GM23338 (cell line): ENCODE results near the gene CLDN9. TPM values are rescaled to one million over a fixed set of nuclear protein-coding genes. Genes with fewer than 3 reads are reported as not detected.

Experiments
- ATAC-seq: fragments of 200-7000 bp; cut with Tn5 transposase; 3 replicates; pipeline ENCODE4 v1.9.1; 2020
- DNase-seq: peaks from one replicate; pipeline ENCODE4 v3.0.0-alpha.2; 2015; ENCODE audit warnings: low spot score
- H2AFZ ChIP-seq: fragments of 200-600 bp; sonication (generic); 2 replicates; pipeline ENCODE4 v1.8.0; 2016; ENCODE audit warnings: antibody characterized with exemption, mild to moderate bottlenecking, moderate library complexity
- H3F3A ChIP-seq: fragments of 200-600 bp; sonication (generic); replicated peaks from 2 replicates; pipeline ENCODE4 v1.8.0; 2017; ENCODE audit warnings: antibody characterized with exemption, mixed run types, low read depth
- H3K27ac ChIP-seq: fragments of 200-600 bp; sonication (generic); 2 replicates; pipeline ENCODE4 v1.6.1; 2016; ENCODE audit warnings: low read depth
- H3K27me3 ChIP-seq: fragments of 200-600 bp; sonication (generic); 2 replicates; pipeline ENCODE4 v1.8.0; 2016; ENCODE audit warnings: mild to moderate bottlenecking, mixed run types, moderate library complexity; ENCODE audit not compliant: insufficient read depth
- H3K36me3 ChIP-seq: fragments of 200-600 bp; sonication (generic); 2 replicates; pipeline ENCODE4 v1.8.0; 2016; ENCODE audit warnings: mild to moderate bottlenecking; ENCODE audit not compliant: insufficient read depth
- H3K4me1 ChIP-seq: fragments of 200-600 bp; sonication (generic); 2 replicates; pipeline ENCODE4 v1.8.0; 2016; ENCODE audit warnings: mild to moderate bottlenecking, moderate library complexity; ENCODE audit not compliant: insufficient read depth
- H3K4me2 ChIP-seq: fragments of 200-600 bp; sonication (generic); 2 replicates; pipeline ENCODE4 v1.7.1; 2017; ENCODE audit warnings: mixed run types
- H3K4me3 ChIP-seq: fragments of 200-600 bp; sonication (generic); 2 replicates; pipeline ENCODE4 v1.6.1; 2016; ENCODE audit warnings: mixed run types
- H3K79me2 ChIP-seq: fragments of 200-600 bp; sonication (generic); replicated peaks from 2 replicates; pipeline ENCODE4 v1.8.0; 2017; ENCODE audit warnings: mild to moderate bottlenecking; ENCODE audit not compliant: insufficient read depth
- H3K9me2 ChIP-seq: fragments of 200-600 bp; sonication (generic); 2 replicates; pipeline ENCODE4 v1.8.0; 2017; ENCODE audit not compliant: insufficient read depth
- H4K20me1 ChIP-seq: fragments of 200-600 bp; sonication (generic); replicated peaks from 2 replicates; pipeline ENCODE4 v1.8.0; 2017; ENCODE audit warnings: mild to moderate bottlenecking; ENCODE audit not compliant: insufficient read depth
- H3K27ac Mint-ChIP-seq: 2 replicates; pipeline ENCODE4 v1.8.0; 2020; ENCODE audit warnings: inconsistent platforms, mild to moderate bottlenecking, moderate library complexity, mixed read lengths
- H3K27me3 Mint-ChIP-seq: 3 replicates; pipeline ENCODE4 v1.8.0; 2022; ENCODE audit warnings: low read depth, mild to moderate bottlenecking, moderate library complexity, mixed read lengths, inconsistent platforms; ENCODE audit not compliant: insufficient read depth, poor library complexity
- H3K36me3 Mint-ChIP-seq: 3 replicates; pipeline ENCODE4 v1.8.0; 2021; ENCODE audit warnings: low read depth, mild to moderate bottlenecking, inconsistent platforms, moderate library complexity, mixed read lengths
- H3K4me1 Mint-ChIP-seq: 3 replicates; pipeline ENCODE4 v1.8.0; 2020; ENCODE audit warnings: mild to moderate bottlenecking, inconsistent platforms, mixed read lengths
- H3K4me3 Mint-ChIP-seq: 3 replicates; pipeline ENCODE4 v1.8.0; 2021; ENCODE audit warnings: moderate library complexity, mild to moderate bottlenecking, inconsistent platforms, mixed read lengths
- H3K9me3 Mint-ChIP-seq: 3 replicates; pipeline ENCODE4 v1.8.0; 2020; ENCODE audit warnings: moderate library complexity, mild to moderate bottlenecking, inconsistent platforms, mixed read lengths
- CTCF ChIP-seq, 2 experiments: fragments of 200-600 bp in 1 of 2; sonication (generic) in 1 of 2; conservative IDR thresholded peaks; 2 replicates each; pipeline versions ENCODE4 v1.5.1 to v1.6.1; 2016 to 2017; ENCODE audit warnings: antibody characterized with exemption in 2 of 2, low read depth in 2 of 2, mild to moderate bottlenecking in 2 of 2, moderate library complexity in 1 of 2
- EZH2 ChIP-seq: fragments of 200-600 bp; sonication (generic); IDR thresholded peaks from one replicate; pipeline ENCODE4 v1.8.0; 2017; ENCODE audit warnings: antibody characterized with exemption, mild to moderate bottlenecking, low read depth; ENCODE audit not compliant: unreplicated experiment
- EZH2phosphoT487 ChIP-seq: fragments of 200-600 bp; sonication (generic); IDR thresholded peaks from one replicate; pipeline ENCODE4 v1.8.1; 2018; ENCODE audit warnings: antibody characterized with exemption; ENCODE audit not compliant: unreplicated experiment
- JUNB ChIP-seq: IDR thresholded peaks from one replicate; pipeline ENCODE4 v1.6.1; 2016; ENCODE audit warnings: antibody characterized with exemption; ENCODE audit not compliant: unreplicated experiment
- NANOG ChIP-seq: IDR thresholded peaks from 2 replicates; pipeline ENCODE4 v1.6.1; 2016; ENCODE audit warnings: antibody characterized with exemption, borderline replicate concordance
- POLR2AphosphoS5 ChIP-seq: IDR thresholded peaks from 2 replicates; pipeline ENCODE4 v1.6.1; 2016; ENCODE audit warnings: antibody characterized with exemption, low read depth
- STAT1 ChIP-seq: IDR thresholded peaks from one replicate; pipeline ENCODE4 v1.6.1; 2016; ENCODE audit warnings: antibody characterized with exemption; ENCODE audit not compliant: unreplicated experiment
- ZNF114 ChIP-seq: fragments of 250-450 bp; sonication (Bioruptor Pico); IDR thresholded peaks from 2 replicates; pipeline ENCODE4 v1.5.0; 2020; ENCODE audit warnings: mild to moderate bottlenecking, moderate library complexity
- ZNF331 ChIP-seq: fragments of 250-450 bp; sonication (Bioruptor Pico); IDR thresholded peaks from 2 replicates; pipeline ENCODE4 v1.5.0; 2020; ENCODE audit warnings: low read depth, mild to moderate bottlenecking, moderate library complexity
- polyA plus RNA-seq: library from polyadenylated mRNA; unstranded; fragments of >200 nt; fragmentation: Nextera tagmentation; extraction: Ambion mirVana; gene quantifications from 2 replicates; pipeline ENCODE4 v1.2.1, GENCODE V29; 2016
- total RNA-seq: library from RNA; depleted of rRNA; stranded (reverse); fragments of >200 nt; shearing (Covaris generic); gene quantifications from 2 replicates; pipeline ENCODE4 v1.2.3, GENCODE V29; 2014
- TF ChIP-seq, protein P1 (sequence below): IDR thresholded peaks from 2 replicates; pipeline ENCODE4 v1.6.1; 2016; ENCODE audit warnings: antibody characterized with exemption
- TF ChIP-seq, protein P2 (sequence below): fragments of 250-450 bp; sonication (Bioruptor Pico); IDR thresholded peaks from 2 replicates; pipeline ENCODE4 v1.5.0; 2020; ENCODE audit warnings: mild to moderate bottlenecking, moderate library complexity
- TF ChIP-seq, protein P3 (sequence below): IDR thresholded peaks from one replicate; pipeline ENCODE4 v1.6.1; 2018; ENCODE audit warnings: antibody characterized with exemption; ENCODE audit not compliant: unreplicated experiment

Gene CLDN9
- total and polyA plus RNA-seq, 2 experiments from 2014 or later, result 1.8 to 3.0 TPM

DNA sequence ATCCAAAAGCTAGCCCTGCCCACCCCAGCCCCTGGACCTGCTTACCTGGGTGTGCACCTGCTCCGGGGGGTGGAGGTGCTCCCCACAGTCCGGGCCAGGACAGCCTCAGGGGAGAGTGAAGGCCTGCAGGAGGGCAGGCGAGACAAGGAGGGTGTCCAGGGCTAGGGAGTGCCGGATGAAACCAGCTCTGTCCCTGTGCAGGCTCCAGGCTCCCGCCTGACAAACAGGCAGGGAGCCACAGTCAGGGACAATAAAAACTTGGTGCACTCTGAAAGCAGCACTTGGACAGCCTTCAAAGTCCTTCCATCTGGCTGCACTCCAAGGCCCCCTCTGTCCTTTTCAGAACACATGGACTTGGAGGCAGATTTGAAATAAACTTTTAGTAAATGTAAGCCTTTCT, 39.6 kb upstream of the CLDN9 start (continued):
- TF ChIP-seq EZH2 (no peak), STAT1 (no peak)
- TF ChIP-seq, protein P1, sequence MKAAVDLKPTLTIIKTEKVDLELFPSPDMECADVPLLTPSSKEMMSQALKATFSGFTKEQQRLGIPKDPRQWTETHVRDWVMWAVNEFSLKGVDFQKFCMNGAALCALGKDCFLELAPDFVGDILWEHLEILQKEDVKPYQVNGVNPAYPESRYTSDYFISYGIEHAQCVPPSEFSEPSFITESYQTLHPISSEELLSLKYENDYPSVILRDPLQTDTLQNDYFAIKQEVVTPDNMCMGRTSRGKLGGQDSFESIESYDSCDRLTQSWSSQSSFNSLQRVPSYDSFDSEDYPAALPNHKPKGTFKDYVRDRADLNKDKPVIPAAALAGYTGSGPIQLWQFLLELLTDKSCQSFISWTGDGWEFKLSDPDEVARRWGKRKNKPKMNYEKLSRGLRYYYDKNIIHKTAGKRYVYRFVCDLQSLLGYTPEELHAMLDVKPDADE, result no peak

DNA sequence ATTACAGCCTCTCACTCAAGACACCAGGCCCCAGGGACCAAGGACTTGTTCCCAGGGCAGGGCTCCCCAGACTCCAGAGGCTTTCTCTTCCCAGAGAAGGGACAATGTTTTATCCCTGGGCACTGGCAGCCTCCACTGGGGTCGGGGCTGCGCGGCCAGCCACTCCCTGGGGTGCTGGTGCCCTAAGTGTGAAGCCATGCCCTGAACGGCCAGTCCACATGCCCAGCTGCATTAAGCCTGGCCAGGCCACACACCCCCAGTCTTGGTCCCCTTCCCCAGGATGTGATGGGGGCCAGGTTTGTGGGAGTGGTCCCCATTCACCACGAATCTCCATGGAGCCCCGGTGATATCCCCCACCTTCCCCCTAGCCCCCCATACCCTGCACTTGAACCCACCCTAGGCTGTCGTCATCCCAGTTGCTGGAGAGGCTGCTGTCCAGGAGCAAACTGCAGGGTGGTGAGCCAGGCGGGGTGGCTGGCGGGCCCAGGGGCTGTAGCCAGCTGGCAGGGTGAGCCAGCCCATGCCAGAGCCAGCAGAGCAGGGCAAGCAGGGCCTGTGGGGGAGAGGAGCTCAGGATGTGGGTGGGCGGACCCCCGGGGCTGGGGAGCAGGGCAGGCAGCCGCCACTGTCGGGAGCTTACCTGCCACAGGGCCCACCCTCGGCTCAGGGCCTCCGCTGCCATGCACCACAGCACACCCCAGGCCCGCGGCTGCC, 39.0 kb upstream of the CLDN9 start:
- H3K36me3 Mint-ChIP-seq, result peaks cover 37% of the 10 kb centered on the region
- H3K27me3 Mint-ChIP-seq, result peaks cover 24% of the 10 kb centered on the region
- H3K4me1 ChIP-seq, result no peaks in the 10 kb centered on the region; the same call in 1 of the 2 replicates
- no peaks in the 10 kb centered on the region for H3K9me2 ChIP-seq
- TF ChIP-seq EZH2phosphoT487 (no peak), POLR2AphosphoS5 (no peak), CTCF (conservative IDR thresholded peaks at IDR 0.05; ENCODE audit: low read depth in 2 of 2) (no peak), NANOG (no peak), ZNF331 (CRISPR knock-in tag) (no peak), ZNF114 (no peak), JUNB (no peak), EZH2 (no peak)
- TF ChIP-seq, protein P2, sequence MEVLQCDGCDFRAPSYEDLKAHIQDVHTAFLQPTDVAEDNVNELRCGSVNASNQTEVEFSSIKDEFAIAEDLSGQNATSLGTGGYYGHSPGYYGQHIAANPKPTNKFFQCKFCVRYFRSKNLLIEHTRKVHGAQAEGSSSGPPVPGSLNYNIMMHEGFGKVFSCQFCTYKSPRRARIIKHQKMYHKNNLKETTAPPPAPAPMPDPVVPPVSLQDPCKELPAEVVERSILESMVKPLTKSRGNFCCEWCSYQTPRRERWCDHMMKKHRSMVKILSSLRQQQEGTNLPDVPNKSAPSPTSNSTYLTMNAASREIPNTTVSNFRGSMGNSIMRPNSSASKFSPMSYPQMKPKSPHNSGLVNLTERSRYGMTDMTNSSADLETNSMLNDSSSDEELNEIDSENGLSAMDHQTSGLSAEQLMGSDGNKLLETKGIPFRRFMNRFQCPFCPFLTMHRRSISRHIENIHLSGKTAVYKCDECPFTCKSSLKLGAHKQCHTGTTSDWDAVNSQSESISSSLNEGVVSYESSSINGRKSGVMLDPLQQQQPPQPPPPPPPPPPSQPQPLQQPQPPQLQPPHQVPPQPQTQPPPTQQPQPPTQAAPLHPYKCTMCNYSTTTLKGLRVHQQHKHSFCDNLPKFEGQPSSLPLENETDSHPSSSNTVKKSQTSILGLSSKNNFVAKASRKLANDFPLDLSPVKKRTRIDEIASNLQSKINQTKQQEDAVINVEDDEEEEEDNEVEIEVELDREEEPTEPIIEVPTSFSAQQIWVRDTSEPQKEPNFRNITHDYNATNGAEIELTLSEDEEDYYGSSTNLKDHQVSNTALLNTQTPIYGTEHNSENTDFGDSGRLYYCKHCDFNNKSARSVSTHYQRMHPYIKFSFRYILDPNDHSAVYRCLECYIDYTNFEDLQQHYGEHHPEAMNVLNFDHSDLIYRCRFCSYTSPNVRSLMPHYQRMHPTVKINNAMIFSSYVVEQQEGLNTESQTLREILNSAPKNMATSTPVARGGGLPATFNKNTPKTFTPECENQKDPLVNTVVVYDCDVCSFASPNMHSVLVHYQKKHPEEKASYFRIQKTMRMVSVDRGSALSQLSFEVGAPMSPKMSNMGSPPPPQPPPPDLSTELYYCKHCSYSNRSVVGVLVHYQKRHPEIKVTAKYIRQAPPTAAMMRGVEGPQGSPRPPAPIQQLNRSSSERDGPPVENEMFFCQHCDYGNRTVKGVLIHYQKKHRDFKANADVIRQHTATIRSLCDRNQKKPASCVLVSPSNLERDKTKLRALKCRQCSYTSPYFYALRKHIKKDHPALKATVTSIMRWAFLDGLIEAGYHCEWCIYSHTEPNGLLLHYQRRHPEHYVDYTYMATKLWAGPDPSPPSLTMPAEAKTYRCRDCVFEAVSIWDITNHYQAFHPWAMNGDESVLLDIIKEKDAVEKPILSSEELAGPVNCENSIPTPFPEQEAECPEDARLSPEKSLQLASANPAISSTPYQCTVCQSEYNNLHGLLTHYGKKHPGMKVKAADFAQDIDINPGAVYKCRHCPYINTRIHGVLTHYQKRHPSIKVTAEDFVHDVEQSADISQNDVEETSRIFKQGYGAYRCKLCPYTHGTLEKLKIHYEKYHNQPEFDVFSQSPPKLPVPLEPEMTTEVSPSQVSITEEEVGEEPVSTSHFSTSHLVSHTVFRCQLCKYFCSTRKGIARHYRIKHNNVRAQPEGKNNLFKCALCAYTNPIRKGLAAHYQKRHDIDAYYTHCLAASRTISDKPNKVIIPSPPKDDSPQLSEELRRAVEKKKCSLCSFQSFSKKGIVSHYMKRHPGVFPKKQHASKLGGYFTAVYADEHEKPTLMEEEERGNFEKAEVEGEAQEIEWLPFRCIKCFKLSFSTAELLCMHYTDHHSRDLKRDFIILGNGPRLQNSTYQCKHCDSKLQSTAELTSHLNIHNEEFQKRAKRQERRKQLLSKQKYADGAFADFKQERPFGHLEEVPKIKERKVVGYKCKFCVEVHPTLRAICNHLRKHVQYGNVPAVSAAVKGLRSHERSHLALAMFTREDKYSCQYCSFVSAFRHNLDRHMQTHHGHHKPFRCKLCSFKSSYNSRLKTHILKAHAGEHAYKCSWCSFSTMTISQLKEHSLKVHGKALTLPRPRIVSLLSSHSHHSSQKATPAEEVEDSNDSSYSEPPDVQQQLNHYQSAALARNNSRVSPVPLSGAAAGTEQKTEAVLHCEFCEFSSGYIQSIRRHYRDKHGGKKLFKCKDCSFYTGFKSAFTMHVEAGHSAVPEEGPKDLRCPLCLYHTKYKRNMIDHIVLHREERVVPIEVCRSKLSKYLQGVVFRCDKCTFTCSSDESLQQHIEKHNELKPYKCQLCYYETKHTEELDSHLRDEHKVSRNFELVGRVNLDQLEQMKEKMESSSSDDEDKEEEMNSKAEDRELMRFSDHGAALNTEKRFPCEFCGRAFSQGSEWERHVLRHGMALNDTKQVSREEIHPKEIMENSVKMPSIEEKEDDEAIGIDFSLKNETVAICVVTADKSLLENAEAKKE, result no peak
- TF ChIP-seq, protein P3, sequence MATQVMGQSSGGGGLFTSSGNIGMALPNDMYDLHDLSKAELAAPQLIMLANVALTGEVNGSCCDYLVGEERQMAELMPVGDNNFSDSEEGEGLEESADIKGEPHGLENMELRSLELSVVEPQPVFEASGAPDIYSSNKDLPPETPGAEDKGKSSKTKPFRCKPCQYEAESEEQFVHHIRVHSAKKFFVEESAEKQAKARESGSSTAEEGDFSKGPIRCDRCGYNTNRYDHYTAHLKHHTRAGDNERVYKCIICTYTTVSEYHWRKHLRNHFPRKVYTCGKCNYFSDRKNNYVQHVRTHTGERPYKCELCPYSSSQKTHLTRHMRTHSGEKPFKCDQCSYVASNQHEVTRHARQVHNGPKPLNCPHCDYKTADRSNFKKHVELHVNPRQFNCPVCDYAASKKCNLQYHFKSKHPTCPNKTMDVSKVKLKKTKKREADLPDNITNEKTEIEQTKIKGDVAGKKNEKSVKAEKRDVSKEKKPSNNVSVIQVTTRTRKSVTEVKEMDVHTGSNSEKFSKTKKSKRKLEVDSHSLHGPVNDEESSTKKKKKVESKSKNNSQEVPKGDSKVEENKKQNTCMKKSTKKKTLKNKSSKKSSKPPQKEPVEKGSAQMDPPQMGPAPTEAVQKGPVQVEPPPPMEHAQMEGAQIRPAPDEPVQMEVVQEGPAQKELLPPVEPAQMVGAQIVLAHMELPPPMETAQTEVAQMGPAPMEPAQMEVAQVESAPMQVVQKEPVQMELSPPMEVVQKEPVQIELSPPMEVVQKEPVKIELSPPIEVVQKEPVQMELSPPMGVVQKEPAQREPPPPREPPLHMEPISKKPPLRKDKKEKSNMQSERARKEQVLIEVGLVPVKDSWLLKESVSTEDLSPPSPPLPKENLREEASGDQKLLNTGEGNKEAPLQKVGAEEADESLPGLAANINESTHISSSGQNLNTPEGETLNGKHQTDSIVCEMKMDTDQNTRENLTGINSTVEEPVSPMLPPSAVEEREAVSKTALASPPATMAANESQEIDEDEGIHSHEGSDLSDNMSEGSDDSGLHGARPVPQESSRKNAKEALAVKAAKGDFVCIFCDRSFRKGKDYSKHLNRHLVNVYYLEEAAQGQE, result no peak
- H3K27me3 ChIP-seq, result no peaks in the 10 kb centered on the region
- no peak overlapping the region for H3K4me3 ChIP-seq
- H3K4me1 Mint-ChIP-seq, result peaks cover 15% of the 10 kb centered on the region; the same call in 2 of the 3 replicates
- no peak overlapping the region for H3K27ac Mint-ChIP-seq
- ATAC-seq (no peak), DNase-seq (no peak)
- H3K79me2 ChIP-seq, result peaks cover 2% of the 10 kb centered on the region; the same call in 1 of the 2 replicates
- H3K4me2 ChIP-seq, result no peak overlapping the region
- peaks cover 19% of the 10 kb centered on the region for H3F3A ChIP-seq
- no peak overlapping the region for H3K27ac ChIP-seq
- no peak overlapping the region for H2AFZ ChIP-seq
- H3K9me3 Mint-ChIP-seq, result no peaks in the 10 kb centered on the region
- H3K4me3 Mint-ChIP-seq, result no peak overlapping the region
- 0 out of 2 replicates have a peak, but pooled peaks cover 3% of the 10 kb centered on the region for H3K36me3 ChIP-seq
- H4K20me1 ChIP-seq, result peaks cover 18% of the 10 kb centered on the region
